Mesenchymal stem cell (in vitro differentiated cells and primary cell): ENCODE measurements around the gene TMUB1.

ENCODE experiments used
- DNase-seq: peaks from one replicate; pipeline ENCODE4 v3.0.0-alpha.2; 2013
- H2AFZ ChIP-seq: one replicate; pipeline ENCODE4 v1.6.1; 2013; ENCODE audit warnings: low read depth, mild to moderate bottlenecking, control low read depth, inconsistent platforms, low read length, moderate library complexity
- H2AK5ac ChIP-seq: 2 replicates; pipeline ENCODE4 v1.6.1; 2013; ENCODE audit warnings: low read length, moderate library complexity, mild to moderate bottlenecking, inconsistent platforms; ENCODE audit not compliant: severe bottlenecking
- H2BK120ac ChIP-seq: one replicate; pipeline ENCODE4 v1.6.1; 2013; ENCODE audit warnings: low read depth, mild to moderate bottlenecking, inconsistent platforms, low read length, moderate library complexity
- H2BK12ac ChIP-seq, 2 experiments: one replicate each; pipeline ENCODE4 v1.6.1; 2013; ENCODE audit warnings: inconsistent platforms in 2 of 2, low read length in 2 of 2, mild to moderate bottlenecking in 2 of 2, moderate library complexity in 2 of 2, control low read depth in 1 of 2
- H2BK15ac ChIP-seq: one replicate; pipeline ENCODE4 v1.6.1; 2013; ENCODE audit warnings: mild to moderate bottlenecking, low read depth, inconsistent platforms; ENCODE audit not compliant: poor library complexity, severe bottlenecking
- H2BK5ac ChIP-seq: 2 replicates; pipeline ENCODE4 v1.6.1; 2013; ENCODE audit warnings: low read depth, mild to moderate bottlenecking, low read length, control low read depth, inconsistent platforms; ENCODE audit not compliant: poor library complexity, severe bottlenecking
- H3K14ac ChIP-seq, 2 experiments: one replicate each; pipeline ENCODE4 v1.6.1; 2013; ENCODE audit warnings: inconsistent platforms in 2 of 2, low read length in 2 of 2, control low read depth in 1 of 2, mild to moderate bottlenecking in 1 of 2, moderate library complexity in 1 of 2
- H3K18ac ChIP-seq, 2 experiments: one replicate each; pipeline ENCODE4 v1.6.1; 2013; ENCODE audit warnings: inconsistent platforms in 2 of 2, low read length in 2 of 2, control low read depth in 1 of 2, low read depth in 1 of 2, mild to moderate bottlenecking in 1 of 2
- H3K23ac ChIP-seq, 2 experiments: one replicate each; pipeline ENCODE4 v1.6.1; 2013; ENCODE audit warnings: inconsistent platforms in 2 of 2, low read length in 2 of 2, mild to moderate bottlenecking in 2 of 2, moderate library complexity in 2 of 2, control low read depth in 1 of 2
- H3K27ac ChIP-seq: 2 replicates; pipeline ENCODE4 v1.5.1; 2013; ENCODE audit warnings: mild to moderate bottlenecking, moderate library complexity, low read length, control low read depth, inconsistent platforms; ENCODE audit not compliant: poor library complexity, severe bottlenecking
- H3K27me3 ChIP-seq, 2 experiments: 2 replicates each; pipeline versions ENCODE4 v1.6.1 to v1.7.0; 2013; ENCODE audit warnings: low read length in 2 of 2, mild to moderate bottlenecking in 2 of 2, moderate library complexity in 2 of 2, control low read depth in 1 of 2, inconsistent platforms in 1 of 2; ENCODE audit not compliant: control insufficient read depth in 1 of 2, insufficient read depth in 1 of 2
- H3K36me3 ChIP-seq, 2 experiments: 2 replicates each; pipeline versions ENCODE4 v1.6.1 to v1.7.0; 2013; ENCODE audit warnings: low read length in 2 of 2, control low read depth in 1 of 2, inconsistent platforms in 1 of 2, low read depth in 1 of 2, mild to moderate bottlenecking in 1 of 2; ENCODE audit not compliant: insufficient read depth in 2 of 2, control insufficient read depth in 1 of 2
- H3K4ac ChIP-seq, 2 experiments: one replicate each; pipeline ENCODE4 v1.6.1; 2013; ENCODE audit warnings: inconsistent platforms in 2 of 2, low read length in 2 of 2, mild to moderate bottlenecking in 2 of 2, moderate library complexity in 2 of 2, control low read depth in 1 of 2, low read depth in 1 of 2
- H3K4me1 ChIP-seq: 2 replicates; pipeline ENCODE4 v1.6.1; 2013; ENCODE audit warnings: low read depth, low read length, control low read depth; ENCODE audit not compliant: control insufficient read depth, insufficient read depth
- H3K4me2 ChIP-seq: 2 replicates; pipeline ENCODE4 v1.6.1; 2013; ENCODE audit warnings: low read length, mild to moderate bottlenecking, inconsistent platforms; ENCODE audit not compliant: poor library complexity, severe bottlenecking
- H3K4me3 ChIP-seq, 2 experiments: 2 replicates each; pipeline versions ENCODE4 v1.5.1 to v1.7.0; 2013; ENCODE audit warnings: low read length in 2 of 2, mild to moderate bottlenecking in 2 of 2, control low read depth in 1 of 2, low read depth in 1 of 2; ENCODE audit not compliant: insufficient read depth in 1 of 2
- H3K79me1 ChIP-seq: replicated peaks from 2 replicates; pipeline ENCODE4 v1.6.1; 2013; ENCODE audit warnings: mild to moderate bottlenecking, control low read depth, low read length, inconsistent platforms; ENCODE audit not compliant: poor library complexity, severe bottlenecking
- H3K9ac ChIP-seq: 2 replicates; pipeline ENCODE4 v1.7.0; 2013; ENCODE audit warnings: mild to moderate bottlenecking, low read length, moderate library complexity
- H3K9me3 ChIP-seq: 2 replicates; pipeline ENCODE4 v1.7.0; 2013; ENCODE audit warnings: mild to moderate bottlenecking, low read length; ENCODE audit not compliant: control insufficient read depth
- H4K8ac ChIP-seq: one replicate; pipeline ENCODE4 v1.6.1; 2013; ENCODE audit warnings: inconsistent platforms, mild to moderate bottlenecking, low read length, moderate library complexity
- H4K91ac ChIP-seq: one replicate; pipeline ENCODE4 v1.6.1; 2013; ENCODE audit warnings: mild to moderate bottlenecking, low read length, inconsistent platforms
- WGBS: methylation state at CpG from one replicate; pipeline ENCODE4 v1.1.7; 2013; ENCODE audit warnings: mixed read lengths; 5-methylcytosine and 5-hydroxymethylcytosine counted together

Gene TMUB1

GRCh38 chr7:151034312-151035025, 48.8 kb downstream of the TMUB1 start:
- Histone ChIP-seq H2BK15ac (no peak overlapping the region), H4K91ac (no peak overlapping the region), H3K4me3 (no peak overlapping the region), H3K23ac (no peak overlapping the region), H2AK5ac (no peak overlapping the region), H3K18ac (no peak overlapping the region), H3K4me2 (no peak overlapping the region), H3K27me3 (no peaks in the 10 kb centered on the region), H3K9me3 (no peaks in the 10 kb centered on the region), H2AFZ (no peak overlapping the region), H2BK5ac (no peak overlapping the region), H4K8ac (no peak overlapping the region), H3K14ac (no peak overlapping the region), H2BK120ac (no peak overlapping the region), H3K4ac (no peak overlapping the region), H3K79me1 (peaks cover 21% of the 10 kb centered on the region), H2BK12ac (no peak overlapping the region), H3K9ac (no peak overlapping the region), H3K27ac (no peak overlapping the region), H3K4me1 (peaks cover 17% of the 10 kb centered on the region), H3K36me3 (peaks cover 48 to 53% of the 10 kb centered on the region in 2 experiments)
- WGBS, result 97% methylated on average over 20 of the region's 21 CpGs
- DNase-seq, result no peak

DNA sequence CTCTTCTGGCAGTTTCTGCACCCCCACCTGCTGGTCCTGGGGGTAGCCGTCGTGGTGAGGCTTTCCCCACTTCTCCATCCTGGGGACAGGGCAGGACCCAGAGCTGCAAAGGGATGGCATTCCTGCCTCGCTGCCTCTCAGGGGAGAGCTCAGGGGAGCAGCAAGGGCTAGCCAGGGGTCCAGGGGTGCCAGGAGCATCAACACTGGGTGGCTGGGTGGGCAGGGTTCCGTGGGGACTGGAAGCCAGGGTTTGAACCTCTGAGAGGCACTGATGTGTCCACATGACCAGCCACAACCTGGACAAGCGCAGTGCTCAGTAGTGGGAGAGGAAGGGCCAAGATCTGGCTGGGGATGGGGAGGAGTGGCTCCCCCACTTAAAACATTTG, 49.4 kb downstream of the TMUB1 start:
- no peak for DNase-seq
- no peak overlapping the region for H3K9ac ChIP-seq
- H2AFZ ChIP-seq, result no peak overlapping the region
- no peak overlapping the region for H3K23ac ChIP-seq
- H4K8ac ChIP-seq, result no peak overlapping the region
- H3K79me1 ChIP-seq, result peaks cover 21% of the 10 kb centered on the region
- H3K4ac ChIP-seq, result no peak overlapping the region
- no peak overlapping the region for H2BK15ac ChIP-seq
- no peak overlapping the region for H2BK12ac ChIP-seq
- no peak overlapping the region for H4K91ac ChIP-seq
- no peak overlapping the region for H2BK120ac ChIP-seq
- H2AK5ac ChIP-seq, result no peak overlapping the region
- H3K18ac ChIP-seq, result no peak overlapping the region
- H3K9me3 ChIP-seq, result no peaks in the 10 kb centered on the region
- peaks cover 14% of the 10 kb centered on the region for H3K4me1 ChIP-seq
- no peaks in the 10 kb centered on the region for H3K27me3 ChIP-seq
- no peak overlapping the region for H3K4me2 ChIP-seq
- peaks cover 48 to 53% of the 10 kb centered on the region in 2 experiments for H3K36me3 ChIP-seq
- no peak overlapping the region for H3K14ac ChIP-seq
- H3K27ac ChIP-seq, result no peak overlapping the region
- H3K4me3 ChIP-seq, result no peak overlapping the region
- 95% methylated on average over 5 of the region's 5 CpGs for WGBS
- H2BK5ac ChIP-seq, result no peak overlapping the region

DNA sequence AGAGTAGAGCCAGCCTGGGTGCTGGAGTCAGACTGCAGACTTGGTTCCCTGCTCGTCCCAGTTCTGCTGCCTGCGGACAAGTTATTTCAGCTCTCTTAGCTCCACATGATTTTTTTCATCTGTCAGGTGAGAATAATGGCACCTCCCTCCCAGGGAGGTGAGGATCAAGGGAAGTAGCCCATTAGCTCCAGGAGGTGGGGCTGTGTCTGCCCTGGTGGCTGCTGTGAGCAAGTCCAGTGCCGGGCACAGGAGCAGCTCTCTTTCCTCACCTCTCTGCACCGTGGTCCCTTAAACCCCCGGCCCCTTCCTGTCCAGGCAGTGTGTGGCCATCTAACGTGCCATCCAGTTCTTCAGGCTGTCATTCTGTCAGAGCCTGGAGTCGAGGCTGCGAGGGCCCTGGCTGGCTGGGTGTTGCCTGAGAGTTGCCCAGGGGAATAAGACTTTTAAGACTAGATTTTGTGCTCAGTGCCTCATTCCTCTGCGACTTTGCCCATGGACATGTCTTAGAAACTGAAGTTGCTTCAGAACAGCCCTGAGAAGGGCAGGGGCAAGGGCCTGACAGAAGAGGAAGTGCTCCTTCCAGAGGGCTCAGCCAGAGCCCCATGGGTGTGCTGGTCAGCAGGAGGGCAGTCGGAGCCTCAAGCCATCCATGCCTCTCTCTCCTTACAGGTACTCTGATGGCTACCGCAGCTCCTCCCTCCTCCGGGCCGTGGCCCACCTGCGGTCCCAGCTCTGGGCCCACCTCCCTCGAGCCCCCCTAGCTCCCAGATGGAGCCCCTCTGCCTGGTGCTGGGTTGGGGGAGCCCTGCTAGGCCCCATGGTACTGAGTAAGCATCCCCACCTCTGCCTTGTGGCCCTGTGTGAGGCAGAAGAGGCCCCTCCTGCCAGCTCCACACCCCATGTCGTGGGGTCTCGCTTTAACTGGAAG, 50.1 kb downstream of the TMUB1 start:
- Histone ChIP-seq H2BK15ac (no peak overlapping the region), H3K4me1 (peaks cover 7% of the 10 kb centered on the region), H2BK120ac (no peak overlapping the region), H3K9me3 (no peaks in the 10 kb centered on the region), H2BK5ac (no peak overlapping the region), H3K14ac (no peak overlapping the region), H3K4ac (no peak overlapping the region), H3K18ac (no peak overlapping the region), H3K9ac (no peak overlapping the region), H4K8ac (no peak overlapping the region), H3K4me3 (no peak overlapping the region), H3K27me3 (no peaks in the 10 kb centered on the region), H3K23ac (no peak overlapping the region), H3K4me2 (no peak overlapping the region), H2BK12ac (peak overlapping the region in 1 of 2 experiments; percentile 31), H2AFZ (no peak overlapping the region), H3K27ac (no peak overlapping the region), H4K91ac (no peak overlapping the region), H2AK5ac (no peak overlapping the region), H3K79me1 (peaks cover 23% of the 10 kb centered on the region), H3K36me3 (peaks cover 48 to 53% of the 10 kb centered on the region in 2 experiments)
- no peak for DNase-seq
- 87% methylated on average over 17 of the region's 17 CpGs for WGBS
